ENCODE measurements around the gene CCL1. TPM values are rescaled to one million over a fixed set of nuclear protein-coding genes. Genes with fewer than 3 reads are reported as not detected.

The CCL1 gene
- total RNA-seq, 2 experiments from 2014 or later = not detected

DNA sequence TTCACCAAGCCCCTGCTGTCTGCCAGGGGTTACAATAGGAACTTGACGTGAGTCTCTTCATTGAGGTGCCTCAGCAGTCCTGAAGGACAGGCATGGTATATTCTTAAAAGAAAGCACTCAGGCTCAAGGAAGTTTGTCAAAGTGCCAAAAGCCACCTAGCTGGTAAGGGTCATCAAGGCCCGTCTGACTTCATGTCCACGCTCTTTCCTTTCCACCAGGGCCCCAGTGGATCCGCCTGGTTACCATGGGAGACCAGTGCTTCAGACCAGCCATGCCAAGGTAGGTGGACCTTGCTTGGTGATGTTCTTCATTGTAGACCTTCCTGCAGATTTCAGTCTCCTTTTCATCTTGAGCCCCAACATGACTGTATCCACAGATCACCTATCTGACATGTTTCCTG is 27.6 kb upstream of the CCL1 start:
- ATAC-seq (ENCODE audit: low read depth) (no peak), DNase-seq (no peak)
- POLR2A ChIA-PET = no interaction called here
- Mint-ChIP-seq H3K27ac (no peak overlapping the region), H3K36me3 (no peaks in the 10 kb centered on the region), H3K4me1 (peaks cover 22% of the 10 kb centered on the region), H3K4me3 (no peak overlapping the region), H3K9me3 (no peaks in the 10 kb centered on the region), H3K27me3 (peaks cover 17% of the 10 kb centered on the region)

DNA sequence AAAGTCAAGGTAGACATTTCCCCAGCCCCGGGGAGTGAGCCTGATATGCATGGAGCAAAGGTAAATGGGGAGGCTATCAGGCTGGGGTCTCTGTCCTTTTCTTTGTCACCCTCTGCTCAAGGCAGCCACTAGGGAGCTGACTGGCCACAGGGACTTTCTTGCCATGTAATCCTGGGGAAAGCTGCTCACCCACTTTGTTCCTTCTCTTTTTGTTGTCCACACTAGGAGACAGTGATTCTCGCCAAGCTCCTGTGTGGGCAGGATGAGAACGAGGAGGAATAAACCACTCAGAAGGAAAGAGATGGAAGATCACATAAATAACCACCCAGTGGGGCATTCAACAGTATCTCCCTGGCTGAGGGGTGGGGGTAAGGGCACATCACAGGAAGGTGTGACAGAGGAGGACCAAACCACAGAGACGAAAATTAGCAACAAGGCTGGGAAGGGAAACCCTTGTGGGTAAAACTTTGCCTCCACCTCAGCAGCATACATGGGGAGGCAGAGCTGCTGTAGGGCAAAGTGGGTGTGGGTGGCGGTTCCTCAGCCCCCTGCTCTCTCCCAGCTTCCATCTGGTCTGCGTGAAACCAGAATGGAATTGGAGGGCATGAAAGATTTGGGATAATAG is 26.2 kb upstream of the CCL1 start:
- no peak overlapping the region for H3K27ac Mint-ChIP-seq
- ATAC-seq (ENCODE audit: low read depth) = peak; percentile 63
- POLR2A ChIA-PET = no interaction called here
- H3K4me1 Mint-ChIP-seq = peaks cover 24% of the 10 kb centered on the region
- no peaks in the 10 kb centered on the region for H3K9me3 Mint-ChIP-seq
- H3K36me3 Mint-ChIP-seq = no peaks in the 10 kb centered on the region
- peak overlapping the region; percentile 54 for H3K4me3 Mint-ChIP-seq
- no peak for DNase-seq
- peaks cover 22% of the 10 kb centered on the region for H3K27me3 Mint-ChIP-seq

DNA sequence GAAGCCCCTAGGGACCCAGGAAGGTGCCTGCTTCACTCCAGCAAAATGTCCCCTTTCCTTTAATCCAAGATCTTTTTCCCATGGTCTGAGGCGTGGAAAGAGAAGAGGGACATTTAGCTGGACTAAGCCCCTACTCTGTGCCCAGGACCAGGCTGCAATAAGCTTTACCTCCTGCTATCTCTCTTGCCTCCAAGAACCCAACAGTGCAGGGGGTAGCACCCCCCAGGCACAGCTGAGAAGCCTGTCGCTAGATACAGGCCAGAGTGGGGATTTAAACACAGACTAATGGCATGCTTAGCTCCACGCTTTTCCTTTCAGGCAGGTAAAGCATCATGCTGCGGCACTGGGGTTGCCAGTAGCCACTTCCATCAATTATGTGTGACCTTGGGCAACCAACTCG is 24.5 kb upstream of the CCL1 start:
- Mint-ChIP-seq H3K4me1 (peaks cover 26% of the 10 kb centered on the region), H3K4me3 (no peak overlapping the region), H3K27ac (no peak overlapping the region), H3K9me3 (no peaks in the 10 kb centered on the region), H3K36me3 (no peaks in the 10 kb centered on the region), H3K27me3 (peaks cover 22% of the 10 kb centered on the region)
- ATAC-seq (ENCODE audit: low read depth) (no peak), DNase-seq (no peak)
- POLR2A ChIA-PET = interaction anchor here (1.5 kb wide), 1 partner anchor 11 kb away, joined by 5 read pairs; no protein-coding TSS in a partner anchor

DNA sequence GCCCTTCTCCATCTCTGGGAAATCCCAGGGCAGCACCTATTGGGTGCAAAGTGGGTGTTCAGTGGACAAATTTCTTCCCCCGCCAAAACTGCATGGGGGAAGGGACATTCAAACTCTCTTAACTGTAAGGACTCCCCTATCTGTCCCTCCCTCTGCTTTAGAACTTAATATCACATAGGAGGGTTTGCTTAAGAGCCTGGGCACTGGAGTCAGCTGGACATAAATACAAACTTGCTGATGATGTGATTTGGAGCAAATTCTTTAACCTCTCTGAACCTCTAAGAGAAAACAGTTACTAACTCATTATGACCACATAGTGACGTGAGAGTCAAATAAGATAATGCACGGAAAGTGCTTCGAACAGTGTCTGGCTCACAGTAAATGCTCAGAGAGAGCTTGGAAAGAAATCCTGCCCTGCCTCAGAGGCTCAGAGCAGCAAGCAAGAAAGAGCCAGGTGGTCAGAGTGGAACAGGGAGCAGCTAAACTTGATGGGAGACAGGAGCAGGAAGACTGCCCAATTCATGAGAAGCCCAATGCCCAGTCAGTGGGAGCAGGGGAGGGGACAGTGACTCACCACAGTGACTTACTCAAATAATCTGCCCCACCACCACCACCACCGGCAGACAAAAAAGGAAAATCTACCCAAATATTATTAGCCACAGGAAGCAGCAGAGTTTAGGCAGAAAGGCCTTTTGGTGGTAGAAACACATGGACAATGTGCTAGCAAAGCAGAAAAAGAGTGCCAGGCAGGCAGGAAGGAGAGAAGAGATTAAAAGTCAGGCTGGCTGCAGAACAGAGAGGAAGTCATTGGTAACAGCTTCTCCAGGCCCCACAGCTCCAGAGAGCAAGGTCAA is 23.9 kb upstream of the CCL1 start:
- Mint-ChIP-seq H3K27ac (no peak overlapping the region), H3K36me3 (no peaks in the 10 kb centered on the region), H3K27me3 (peaks cover 25% of the 10 kb centered on the region), H3K9me3 (no peaks in the 10 kb centered on the region), H3K4me3 (no peak overlapping the region), H3K4me1 (peaks cover 30% of the 10 kb centered on the region)
- DNase-seq (no peak), ATAC-seq (ENCODE audit: low read depth) (no peak)
- POLR2A ChIA-PET = interaction anchor here (1.5 kb wide), 1 partner anchor 12 kb away, joined by 5 read pairs; no protein-coding TSS in a partner anchor

DNA sequence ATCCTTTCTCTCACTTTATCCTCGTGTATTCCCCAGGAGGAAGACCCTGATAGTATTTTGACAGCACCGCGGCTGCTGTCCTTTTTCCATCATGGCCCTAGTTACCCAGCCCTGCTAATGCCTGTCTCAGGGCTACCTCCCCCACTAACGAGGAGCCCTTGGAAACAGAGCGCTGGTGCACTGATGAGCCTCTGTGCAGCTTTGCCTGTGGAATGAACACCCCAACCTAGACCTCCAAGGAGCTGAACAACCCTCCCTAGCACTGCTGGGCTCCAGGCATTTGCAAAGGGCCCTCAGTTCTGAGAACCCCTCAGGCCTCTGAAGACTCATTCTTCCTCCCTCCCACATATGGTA is 23.3 kb upstream of the CCL1 start:
- H3K36me3 Mint-ChIP-seq = no peaks in the 10 kb centered on the region
- no peak overlapping the region for H3K27ac Mint-ChIP-seq
- no peak for DNase-seq
- no peak overlapping the region for H3K4me3 Mint-ChIP-seq
- H3K9me3 Mint-ChIP-seq = no peaks in the 10 kb centered on the region
- peaks cover 26% of the 10 kb centered on the region for H3K27me3 Mint-ChIP-seq
- POLR2A ChIA-PET = no interaction called here
- ATAC-seq (ENCODE audit: low read depth) = no peak
- H3K4me1 Mint-ChIP-seq = peaks cover 30% of the 10 kb centered on the region

DNA sequence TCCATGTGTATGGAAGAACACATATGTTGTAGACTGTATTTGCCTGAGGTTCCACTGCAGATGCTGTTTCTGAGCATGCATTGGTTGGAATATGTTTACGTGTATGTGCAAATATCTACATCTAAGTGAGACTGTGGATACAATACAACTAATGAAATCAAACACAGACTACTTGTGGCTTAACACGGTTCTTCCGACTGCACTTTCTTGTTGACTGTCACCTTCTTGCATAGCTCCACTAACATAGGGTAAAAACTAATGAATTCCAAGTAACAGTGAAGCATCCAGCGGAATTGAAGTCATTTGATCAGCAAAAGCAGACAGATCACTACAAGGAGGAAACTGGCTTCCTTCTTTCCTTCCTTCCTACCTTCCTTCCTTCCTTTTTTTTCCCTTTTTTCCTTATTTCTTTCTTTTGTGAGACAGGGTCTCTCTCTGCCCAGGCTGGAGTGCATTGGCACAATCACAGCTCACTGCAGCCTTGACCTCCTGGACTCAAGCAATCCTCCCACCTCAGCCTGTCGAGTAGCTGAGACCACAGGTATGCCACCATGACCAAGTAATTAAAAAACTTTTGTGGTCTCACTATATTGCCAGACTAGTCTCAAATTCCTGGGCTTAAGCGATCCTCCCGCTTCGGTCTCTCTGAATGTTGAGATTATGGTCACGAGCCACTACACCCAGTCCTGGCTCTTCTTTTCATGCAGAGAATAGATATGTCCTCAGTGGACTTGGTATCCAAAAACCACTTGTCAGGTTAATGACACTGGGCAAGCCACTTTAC is 22.0 kb upstream of the CCL1 start:
- Mint-ChIP-seq H3K9me3 (no peaks in the 10 kb centered on the region), H3K4me1 (peaks cover 29% of the 10 kb centered on the region), H3K27me3 (peaks cover 24% of the 10 kb centered on the region), H3K27ac (peak overlapping the region; percentile 50), H3K36me3 (no peaks in the 10 kb centered on the region), H3K4me3 (no peak overlapping the region)
- ATAC-seq (ENCODE audit: low read depth) = no peak
- POLR2A ChIA-PET = no interaction called here
- no peak for DNase-seq

DNA sequence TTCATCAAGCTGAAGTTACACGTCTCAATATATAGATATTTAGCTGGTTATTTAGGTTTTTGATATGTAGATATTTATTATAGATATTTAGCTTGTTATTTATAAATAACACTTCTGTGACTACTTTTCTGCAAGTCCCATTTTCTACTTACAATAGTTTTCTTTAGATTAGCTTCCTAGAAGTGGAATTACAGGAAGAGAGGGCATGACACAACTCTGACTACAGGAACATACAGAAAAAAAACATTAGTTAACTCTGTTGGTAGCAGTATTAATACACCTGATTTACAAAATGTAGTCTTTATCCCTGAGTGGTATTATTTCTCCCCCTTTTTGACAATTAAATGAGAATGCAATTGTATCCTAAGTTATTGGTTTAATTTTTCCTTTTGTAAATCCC is 21.2 kb upstream of the CCL1 start:
- Mint-ChIP-seq H3K27me3 (peaks cover 26% of the 10 kb centered on the region), H3K4me3 (no peak overlapping the region), H3K36me3 (no peaks in the 10 kb centered on the region), H3K9me3 (no peaks in the 10 kb centered on the region), H3K27ac (no peak overlapping the region), H3K4me1 (peaks cover 29% of the 10 kb centered on the region)
- DNase-seq (no peak), ATAC-seq (ENCODE audit: low read depth) (no peak)
- POLR2A ChIA-PET = interaction anchor here (0.7 kb wide), 1 partner anchor 1002 kb away, joined by 3 read pairs; no protein-coding TSS in a partner anchor

DNA sequence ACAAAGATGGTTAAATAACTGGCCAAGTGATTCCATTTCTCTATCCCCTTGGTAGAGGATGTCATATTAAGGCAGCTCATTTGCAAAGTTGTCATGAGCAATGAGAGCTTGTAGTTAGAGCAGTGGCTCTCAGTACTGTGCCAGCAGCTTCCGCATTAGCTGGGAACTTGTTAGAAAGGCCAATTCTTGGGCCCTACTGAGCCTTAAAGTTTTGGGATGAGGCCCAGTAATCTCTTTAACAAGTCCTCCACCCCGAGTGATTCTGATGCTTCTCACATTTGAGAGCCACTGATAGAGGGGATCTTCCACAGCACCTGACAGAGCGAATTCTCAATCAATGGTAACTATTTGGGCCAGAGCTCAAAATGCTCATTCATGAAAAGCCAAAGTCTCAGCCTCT is 20.2 kb upstream of the CCL1 start:
- POLR2A ChIA-PET = no interaction called here
- Mint-ChIP-seq H3K27me3 (peaks cover 26% of the 10 kb centered on the region), H3K4me1 (peaks cover 34% of the 10 kb centered on the region), H3K9me3 (no peaks in the 10 kb centered on the region), H3K4me3 (peak overlapping the region; percentile 8), H3K36me3 (no peaks in the 10 kb centered on the region), H3K27ac (no peak overlapping the region)
- DNase-seq = no peak
- no peak for ATAC-seq (ENCODE audit: low read depth)

DNA sequence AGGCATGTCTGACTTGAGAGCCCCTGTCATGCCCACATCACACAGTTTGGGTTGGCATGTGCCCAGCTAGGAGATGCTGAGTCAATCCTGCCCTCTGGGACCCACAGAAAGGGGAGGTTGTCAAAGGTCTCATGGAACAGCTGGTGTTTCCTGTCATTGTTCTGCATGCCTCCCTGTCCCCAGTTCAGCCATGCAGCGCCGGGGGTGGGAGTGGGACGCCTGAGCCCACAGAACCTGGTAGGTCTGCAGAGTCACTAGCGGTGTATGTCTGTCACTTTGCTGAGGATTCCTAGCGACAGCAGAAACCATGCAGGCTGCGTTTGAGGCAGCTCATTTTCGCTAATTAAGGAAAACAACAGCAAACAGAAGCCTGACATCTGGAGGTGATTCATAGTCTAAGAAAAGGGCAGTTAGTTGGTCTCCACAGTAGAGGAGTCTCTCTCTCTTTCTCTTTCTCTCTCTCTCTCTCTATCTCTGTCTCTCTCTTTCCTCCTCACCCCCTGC is 19.6 kb upstream of the CCL1 start:
- Mint-ChIP-seq H3K4me3 (peak overlapping the region; percentile 8), H3K27ac (no peak overlapping the region), H3K4me1 (peaks cover 34% of the 10 kb centered on the region), H3K27me3 (peaks cover 26% of the 10 kb centered on the region), H3K36me3 (no peaks in the 10 kb centered on the region), H3K9me3 (no peaks in the 10 kb centered on the region)
- ATAC-seq (ENCODE audit: low read depth) (peak; percentile 46), DNase-seq (no peak)
- POLR2A ChIA-PET = interaction anchor here (1.2 kb wide), 1 partner anchor 14 kb away, joined by 3 read pairs; no protein-coding TSS in a partner anchor

DNA sequence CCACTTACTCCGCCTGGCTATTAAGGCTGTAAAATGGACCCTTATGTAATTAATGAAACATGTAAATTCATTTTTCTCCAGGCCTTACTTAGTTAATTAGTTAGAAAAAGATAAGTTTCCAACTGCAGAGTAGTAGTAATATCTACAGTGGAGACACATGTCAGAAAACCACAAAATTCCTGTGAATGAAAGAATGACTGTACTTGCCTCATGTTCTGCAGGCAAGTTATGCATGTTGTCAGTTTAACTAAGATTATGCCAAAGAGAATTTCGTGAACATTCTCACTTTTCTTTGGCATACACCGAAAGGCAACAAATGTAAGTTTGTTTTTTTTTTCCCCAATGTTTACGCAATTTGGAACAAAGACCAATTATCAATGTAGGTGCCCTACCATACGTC is 16.8 kb upstream of the CCL1 start:
- DNase-seq = no peak
- POLR2A ChIA-PET = no interaction called here
- H3K4me1 Mint-ChIP-seq = peaks cover 32% of the 10 kb centered on the region
- peaks cover 15% of the 10 kb centered on the region for H3K27me3 Mint-ChIP-seq
- no peak overlapping the region for H3K27ac Mint-ChIP-seq
- no peak for ATAC-seq (ENCODE audit: low read depth)
- no peaks in the 10 kb centered on the region for H3K36me3 Mint-ChIP-seq
- H3K4me3 Mint-ChIP-seq = no peak overlapping the region
- H3K9me3 Mint-ChIP-seq = no peaks in the 10 kb centered on the region

DNA sequence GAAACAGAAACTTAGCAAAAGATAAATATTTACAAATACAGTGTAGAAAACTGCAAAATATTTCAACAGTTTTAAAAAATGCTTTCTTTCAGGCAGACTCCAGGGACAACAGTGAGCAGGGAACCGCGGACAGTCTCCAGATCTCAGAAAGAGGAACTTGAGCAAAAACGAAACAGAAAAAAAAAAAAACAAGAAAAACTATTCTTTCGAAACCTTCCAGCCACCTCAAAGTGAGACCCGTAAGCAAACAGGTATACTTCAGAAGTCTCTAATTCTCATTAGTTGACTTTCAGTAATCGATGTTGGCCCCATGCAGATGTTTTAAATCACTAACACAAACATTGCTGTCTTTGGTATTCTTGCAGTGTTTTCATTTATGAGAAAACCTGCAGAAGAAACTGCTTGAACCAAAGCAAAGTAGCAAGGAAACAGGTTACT is 15.7 kb upstream of the CCL1 start:
- Mint-ChIP-seq H3K4me1 (peaks cover 32% of the 10 kb centered on the region), H3K9me3 (no peaks in the 10 kb centered on the region), H3K4me3 (peak overlapping the region; percentile 66), H3K36me3 (no peaks in the 10 kb centered on the region), H3K27me3 (peaks cover 13% of the 10 kb centered on the region), H3K27ac (peak overlapping the region; percentile 42)
- ATAC-seq (ENCODE audit: low read depth) (peak; percentile 73), DNase-seq (no peak)
- POLR2A ChIA-PET = no interaction called here

DNA sequence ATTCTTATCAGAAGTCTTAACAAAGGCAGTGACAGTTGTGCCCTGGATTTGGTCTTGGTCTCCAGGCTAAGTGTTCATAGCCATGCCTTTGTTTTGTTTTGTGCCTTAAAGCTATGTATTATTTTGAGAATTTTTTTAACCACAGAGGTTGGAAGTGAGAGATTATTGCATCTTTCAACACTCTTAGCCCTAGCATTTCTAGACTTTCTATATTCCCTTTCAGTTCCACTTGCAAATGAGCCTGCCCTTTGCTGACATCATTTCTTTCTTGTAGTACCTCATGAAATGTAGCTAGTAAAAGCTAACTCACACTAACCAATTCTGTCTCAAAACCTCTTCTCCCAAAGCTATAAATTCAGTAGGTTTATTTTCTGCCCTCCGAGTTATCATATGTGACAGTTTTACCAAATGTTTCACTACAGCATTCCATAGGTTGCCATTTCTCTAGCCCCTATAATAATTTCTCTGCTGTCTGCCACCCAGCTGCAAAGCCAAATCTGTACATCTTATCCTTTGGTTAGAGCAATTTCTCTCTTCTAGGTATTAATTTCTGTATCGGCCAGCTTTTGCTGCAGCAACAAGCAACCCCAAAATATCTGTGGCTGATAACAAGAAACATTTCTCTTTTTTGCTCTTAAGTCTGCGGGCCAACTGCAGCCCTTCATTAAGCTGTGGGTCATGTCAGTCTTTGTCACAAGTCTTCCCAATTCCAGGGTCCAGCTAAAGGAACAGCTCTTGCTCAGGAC is 14.2 kb upstream of the CCL1 start:
- Mint-ChIP-seq H3K27ac (no peak overlapping the region), H3K9me3 (no peaks in the 10 kb centered on the region), H3K4me1 (peaks cover 25% of the 10 kb centered on the region), H3K36me3 (no peaks in the 10 kb centered on the region), H3K4me3 (no peak overlapping the region), H3K27me3 (peaks cover 12% of the 10 kb centered on the region)
- DNase-seq (no peak), ATAC-seq (ENCODE audit: low read depth) (no peak)
- POLR2A ChIA-PET = no interaction called here

Data from activated naive CD8-positive, alpha-beta T cell treated with anti-CD3 and anti-CD28 coated beads, Interleukin-2, amount 10 ng/mL, durations not matched to agents 7 days and 5 days (primary cell).